K562 (cell line): ENCODE results near the gene PRKAA1. TPM values are rescaled to one million over a fixed set of nuclear protein-coding genes. Genes with fewer than 3 reads are reported as not detected.
A peak's percentile ranks its signal among the peaks of the same experiment; 100 is the strongest.

Experiments used
- FOS ChIP-seq: IDR thresholded peaks from 3 replicates; pipeline ENCODE4 v1.6.1; 2011; ENCODE audit not compliant: insufficient read length; ENCODE audit errors: extremely low read depth
- MEF2D ChIP-seq: conservative IDR thresholded peaks from 2 replicates; pipeline ENCODE4 v1.6.1; 2016; ENCODE audit warnings: low read depth, missing genetic modification characterization, missing compliant biosample characterization
- RNF219 ChIP-seq: fragments of 250-450 bp; sonication (Bioruptor Pico); IDR thresholded peaks from 2 replicates; pipeline ENCODE4 v1.5.0; 2022; ENCODE audit warnings: mild to moderate bottlenecking
- STAT5A ChIP-seq: IDR thresholded peaks from 2 replicates; pipeline ENCODE4 v1.6.1; 2012; ENCODE audit warnings: low read length, inconsistent platforms, borderline replicate concordance
- TCF15 ChIP-seq: fragments of 250-450 bp; sonication (Bioruptor Pico); IDR thresholded peaks from 2 replicates; pipeline ENCODE4 v1.8.0; 2022; ENCODE audit warnings: moderate library complexity, mild to moderate bottlenecking, inconsistent platforms
- THRAP3 ChIP-seq: fragments of 450-650 bp; IDR thresholded peaks from 2 replicates; pipeline ENCODE4 v1.6.1; 2016; ENCODE audit warnings: mild to moderate bottlenecking, inconsistent platforms, borderline replicate concordance
- ZBTB8A ChIP-seq: fragments of 450-650 bp; IDR thresholded peaks from 2 replicates; pipeline ENCODE4 v1.6.1; 2018; ENCODE audit warnings: mild to moderate bottlenecking, moderate library complexity; ENCODE audit not compliant: partially characterized antibody
- ZNF41 ChIP-seq: fragments of 250-450 bp; sonication (Bioruptor Pico); conservative IDR thresholded peaks from 2 replicates; pipeline ENCODE4 v1.4.0; 2020; ENCODE audit warnings: mild to moderate bottlenecking
- ZNF551 ChIP-seq: fragments of 250-450 bp; sonication (Bioruptor Pico); IDR thresholded peaks from 2 replicates; pipeline ENCODE4 v1.5.0; 2021; ENCODE audit warnings: mild to moderate bottlenecking, moderate library complexity
- ZNF583 ChIP-seq: fragments of 250-450 bp; sonication (Bioruptor Pico); IDR thresholded peaks from 2 replicates; pipeline ENCODE4 v1.4.0; 2020
- ZNF668 ChIP-seq: fragments of 250-450 bp; sonication (Bioruptor Pico); IDR thresholded peaks from 2 replicates; pipeline ENCODE4 v1.8.0; 2022; ENCODE audit warnings: mild to moderate bottlenecking, inconsistent platforms
- polyA plus RNA-seq, 8 experiments: library from polyadenylated mRNA; depleted of rRNA in 4 of 8; stranded (reverse) in 5 of 8; unstranded in 3 of 8; fragments of >200 nt; fragmentation: Nextera tagmentation in 2 of 8; fragmentation: Illumina TruSeq in 1 of 8; extraction: Ambion mirVana in 2 of 8; extraction: Trizol in 1 of 8; gene quantifications; 2 replicates each; pipeline versions ENCODE4 v1.2.1 to v1.2.3, GENCODE V29; 2011 to 2014; ENCODE audit warnings: inconsistent platforms in 1 of 8, missing spikeins in 1 of 8
- total RNA-seq, 7 experiments: library from RNA; depleted of rRNA in 6 of 7; stranded (reverse); fragments of >200 nt in 6 of 7; fragmentation: Illumina TruSeq in 2 of 7; extraction: Trizol in 2 of 7; gene quantifications; 2 replicates each; pipeline versions ENCODE4 v1.2.1 to v1.2.3, GENCODE V29; 2011 to 2021; ENCODE audit warnings: low replicate concordance in 1 of 7
- TF ChIP-seq, protein P1 (sequence below): sonication (generic); formaldehyde crosslinking; IDR thresholded peaks from 2 replicates; pipeline ENCODE4 v1.8.1; 2023; ENCODE audit warnings: missing genetic modification reagents, mild to moderate bottlenecking, borderline replicate concordance
- TF ChIP-seq, protein P2 (sequence below), 2 experiments: fragments of 450-650 bp in 1 of 2; sonication (generic) in 1 of 2; formaldehyde crosslinking in 1 of 2; IDR thresholded peaks in 1 of 2; conservative IDR thresholded peaks in 1 of 2; 2 replicates each; pipeline versions ENCODE4 v1.6.1 to v1.8.1; 2016 to 2023; ENCODE audit warnings: mild to moderate bottlenecking in 2 of 2, moderate library complexity in 2 of 2, inconsistent platforms in 1 of 2, missing genetic modification reagents in 1 of 2
- TF ChIP-seq, protein P3 (sequence below): sonication (generic); formaldehyde crosslinking; IDR thresholded peaks from 2 replicates; pipeline ENCODE4 v1.8.0; 2023; ENCODE audit warnings: missing genetic modification reagents, mild to moderate bottlenecking, borderline replicate concordance

Gene PRKAA1
- total and polyA plus RNA-seq, 9 of the 15 experiments (the other 6 are each of a cell fraction or from before 2014, with no cell fraction given): 24.5 to 84.0 (median 51.4) TPM

GRCh38 chr5:40755093-40755406 is 43.1 kb downstream of the PRKAA1 start (continued):
- TF ChIP-seq, protein P1, sequence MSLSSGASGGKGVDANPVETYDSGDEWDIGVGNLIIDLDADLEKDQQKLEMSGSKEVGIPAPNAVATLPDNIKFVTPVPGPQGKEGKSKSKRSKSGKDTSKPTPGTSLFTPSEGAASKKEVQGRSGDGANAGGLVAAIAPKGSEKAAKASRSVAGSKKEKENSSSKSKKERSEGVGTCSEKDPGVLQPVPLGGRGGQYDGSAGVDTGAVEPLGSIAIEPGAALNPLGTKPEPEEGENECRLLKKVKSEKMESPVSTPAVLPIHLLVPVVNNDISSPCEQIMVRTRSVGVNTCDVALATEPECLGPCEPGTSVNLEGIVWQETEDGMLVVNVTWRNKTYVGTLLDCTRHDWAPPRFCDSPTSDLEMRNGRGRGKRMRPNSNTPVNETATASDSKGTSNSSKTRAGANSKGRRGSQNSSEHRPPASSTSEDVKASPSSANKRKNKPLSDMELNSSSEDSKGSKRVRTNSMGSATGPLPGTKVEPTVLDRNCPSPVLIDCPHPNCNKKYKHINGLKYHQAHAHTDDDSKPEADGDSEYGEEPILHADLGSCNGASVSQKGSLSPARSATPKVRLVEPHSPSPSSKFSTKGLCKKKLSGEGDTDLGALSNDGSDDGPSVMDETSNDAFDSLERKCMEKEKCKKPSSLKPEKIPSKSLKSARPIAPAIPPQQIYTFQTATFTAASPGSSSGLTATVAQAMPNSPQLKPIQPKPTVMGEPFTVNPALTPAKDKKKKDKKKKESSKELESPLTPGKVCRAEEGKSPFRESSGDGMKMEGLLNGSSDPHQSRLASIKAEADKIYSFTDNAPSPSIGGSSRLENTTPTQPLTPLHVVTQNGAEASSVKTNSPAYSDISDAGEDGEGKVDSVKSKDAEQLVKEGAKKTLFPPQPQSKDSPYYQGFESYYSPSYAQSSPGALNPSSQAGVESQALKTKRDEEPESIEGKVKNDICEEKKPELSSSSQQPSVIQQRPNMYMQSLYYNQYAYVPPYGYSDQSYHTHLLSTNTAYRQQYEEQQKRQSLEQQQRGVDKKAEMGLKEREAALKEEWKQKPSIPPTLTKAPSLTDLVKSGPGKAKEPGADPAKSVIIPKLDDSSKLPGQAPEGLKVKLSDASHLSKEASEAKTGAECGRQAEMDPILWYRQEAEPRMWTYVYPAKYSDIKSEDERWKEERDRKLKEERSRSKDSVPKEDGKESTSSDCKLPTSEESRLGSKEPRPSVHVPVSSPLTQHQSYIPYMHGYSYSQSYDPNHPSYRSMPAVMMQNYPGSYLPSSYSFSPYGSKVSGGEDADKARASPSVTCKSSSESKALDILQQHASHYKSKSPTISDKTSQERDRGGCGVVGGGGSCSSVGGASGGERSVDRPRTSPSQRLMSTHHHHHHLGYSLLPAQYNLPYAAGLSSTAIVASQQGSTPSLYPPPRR (CRISPR knock-in tag): no peak
- TF ChIP-seq ZNF41 (CRISPR knock-in tag): 0 out of 2 replicates have a peak, but pooled peaks have one; percentile 26
- TF ChIP-seq FOS: no peak
- TF ChIP-seq, protein P2, sequence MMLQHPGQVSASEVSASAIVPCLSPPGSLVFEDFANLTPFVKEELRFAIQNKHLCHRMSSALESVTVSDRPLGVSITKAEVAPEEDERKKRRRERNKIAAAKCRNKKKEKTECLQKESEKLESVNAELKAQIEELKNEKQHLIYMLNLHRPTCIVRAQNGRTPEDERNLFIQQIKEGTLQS (IDR thresholded peaks at IDR 0.05): no peak
- TF ChIP-seq, protein P2 (CRISPR knock-in tag; conservative IDR thresholded peaks at IDR 0.05): no peak
- no peak for TF ChIP-seq ZNF551
- no peak for TF ChIP-seq ZNF583 (CRISPR knock-in tag)
- no peak for TF ChIP-seq STAT5A
- no peak for TF ChIP-seq RNF219 (CRISPR knock-in tag)
- TF ChIP-seq MEF2D (tag): no peak
- TF ChIP-seq, protein P3, sequence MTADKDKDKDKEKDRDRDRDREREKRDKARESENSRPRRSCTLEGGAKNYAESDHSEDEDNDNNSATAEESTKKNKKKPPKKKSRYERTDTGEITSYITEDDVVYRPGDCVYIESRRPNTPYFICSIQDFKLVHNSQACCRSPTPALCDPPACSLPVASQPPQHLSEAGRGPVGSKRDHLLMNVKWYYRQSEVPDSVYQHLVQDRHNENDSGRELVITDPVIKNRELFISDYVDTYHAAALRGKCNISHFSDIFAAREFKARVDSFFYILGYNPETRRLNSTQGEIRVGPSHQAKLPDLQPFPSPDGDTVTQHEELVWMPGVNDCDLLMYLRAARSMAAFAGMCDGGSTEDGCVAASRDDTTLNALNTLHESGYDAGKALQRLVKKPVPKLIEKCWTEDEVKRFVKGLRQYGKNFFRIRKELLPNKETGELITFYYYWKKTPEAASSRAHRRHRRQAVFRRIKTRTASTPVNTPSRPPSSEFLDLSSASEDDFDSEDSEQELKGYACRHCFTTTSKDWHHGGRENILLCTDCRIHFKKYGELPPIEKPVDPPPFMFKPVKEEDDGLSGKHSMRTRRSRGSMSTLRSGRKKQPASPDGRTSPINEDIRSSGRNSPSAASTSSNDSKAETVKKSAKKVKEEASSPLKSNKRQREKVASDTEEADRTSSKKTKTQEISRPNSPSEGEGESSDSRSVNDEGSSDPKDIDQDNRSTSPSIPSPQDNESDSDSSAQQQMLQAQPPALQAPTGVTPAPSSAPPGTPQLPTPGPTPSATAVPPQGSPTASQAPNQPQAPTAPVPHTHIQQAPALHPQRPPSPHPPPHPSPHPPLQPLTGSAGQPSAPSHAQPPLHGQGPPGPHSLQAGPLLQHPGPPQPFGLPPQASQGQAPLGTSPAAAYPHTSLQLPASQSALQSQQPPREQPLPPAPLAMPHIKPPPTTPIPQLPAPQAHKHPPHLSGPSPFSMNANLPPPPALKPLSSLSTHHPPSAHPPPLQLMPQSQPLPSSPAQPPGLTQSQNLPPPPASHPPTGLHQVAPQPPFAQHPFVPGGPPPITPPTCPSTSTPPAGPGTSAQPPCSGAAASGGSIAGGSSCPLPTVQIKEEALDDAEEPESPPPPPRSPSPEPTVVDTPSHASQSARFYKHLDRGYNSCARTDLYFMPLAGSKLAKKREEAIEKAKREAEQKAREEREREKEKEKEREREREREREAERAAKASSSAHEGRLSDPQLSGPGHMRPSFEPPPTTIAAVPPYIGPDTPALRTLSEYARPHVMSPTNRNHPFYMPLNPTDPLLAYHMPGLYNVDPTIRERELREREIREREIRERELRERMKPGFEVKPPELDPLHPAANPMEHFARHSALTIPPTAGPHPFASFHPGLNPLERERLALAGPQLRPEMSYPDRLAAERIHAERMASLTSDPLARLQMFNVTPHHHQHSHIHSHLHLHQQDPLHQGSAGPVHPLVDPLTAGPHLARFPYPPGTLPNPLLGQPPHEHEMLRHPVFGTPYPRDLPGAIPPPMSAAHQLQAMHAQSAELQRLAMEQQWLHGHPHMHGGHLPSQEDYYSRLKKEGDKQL (CRISPR knock-in tag): no peak
- TF ChIP-seq ZNF668: no peak
- TF ChIP-seq THRAP3: no peak
- no peak for TF ChIP-seq TCF15
- no peak for TF ChIP-seq ZBTB8A
